Measurements from ENCODE around the gene SOWAHD.
"Not testable (repeated sequence)": the region's sequence is repeated elsewhere in the genome, so short reads cannot be mapped to it uniquely, and the experiment has no call there.

Gene SOWAHD

GRCh38 chrX:119753001-119753400, 5.4 kb upstream of the SOWAHD start:
- no peak overlapping the region for H3K4me3 ChIP-seq (ENCODE audit: low read length)
- TF ChIP-seq ZNF274 (IDR thresholded peaks at IDR 0.05; ENCODE audit: low read depth, low read length) = no peak

- H3K4me3 ChIP-seq (ENCODE audit: low read length) = no peak overlapping the region
Observed at GRCh38 chrX:119753639-119754257, 4.6 kb upstream of the SOWAHD start.

GRCh38 chrX:119755981-119756533, 2.3 kb upstream of the SOWAHD start:
- no peak for TF ChIP-seq ZNF274 (IDR thresholded peaks at IDR 0.05; ENCODE audit: low read depth, low read length)
- peak overlapping the region; percentile 14; the same call in 1 of the 2 replicates for H3K4me3 ChIP-seq (ENCODE audit: low read length)

More at GRCh38 chrX:119753639-119754257, 4.6 kb upstream of the SOWAHD start:
- TF ChIP-seq ZNF274 (IDR thresholded peaks at IDR 0.05; ENCODE audit: low read depth, low read length) = no peak

- H3K4me3 ChIP-seq (ENCODE audit: low read length) = no peak overlapping the region; the same call in 1 of the 2 replicates
- no peak for TF ChIP-seq ZNF274 (IDR thresholded peaks at IDR 0.05; ENCODE audit: low read depth, low read length)
Observed at GRCh38 chrX:119756926-119757635, 1.3 kb upstream of the SOWAHD start.

- no peak for TF ChIP-seq ZNF274 (IDR thresholded peaks at IDR 0.05; ENCODE audit: low read depth, low read length)
- H3K4me3 ChIP-seq (ENCODE audit: low read length) = no peak overlapping the region; the same call in 1 of the 2 replicates
Observed at GRCh38 chrX:119757646-119757978, 776 bp upstream of the SOWAHD start.

- peak overlapping the region; percentile 53; the same call in 1 of the 2 replicates for H3K4me3 ChIP-seq (ENCODE audit: low read length)
- TF ChIP-seq ZNF274 (IDR thresholded peaks at IDR 0.05; ENCODE audit: low read depth, low read length) = no peak
Observed at GRCh38 chrX:119758731-119759247, 401 bp downstream of the SOWAHD start.

GRCh38 chrX:119759248-119759766, 919 bp downstream of the SOWAHD start:
- H3K4me3 ChIP-seq (ENCODE audit: low read length) = peak overlapping the region; percentile 53; the same call in 1 of the 2 replicates

GRCh38 chrX:119760026-119760877, 1.9 kb downstream of the SOWAHD start:
- H3K4me3 ChIP-seq (ENCODE audit: low read length) = no peak overlapping the region; the same call in 1 of the 2 replicates
- TF ChIP-seq ZNF274 (IDR thresholded peaks at IDR 0.05; ENCODE audit: low read depth, low read length) = no peak

More at GRCh38 chrX:119759248-119759766, 919 bp downstream of the SOWAHD start:
- no peak for TF ChIP-seq ZNF274 (IDR thresholded peaks at IDR 0.05; ENCODE audit: low read depth, low read length)

- H3K4me3 ChIP-seq (ENCODE audit: low read length) = no peak overlapping the region
Observed at GRCh38 chrX:119762718-119763117, 4.3 kb downstream of the SOWAHD start.

GRCh38 chrX:119763181-119763580, 4.8 kb downstream of the SOWAHD start:
- TF ChIP-seq ZNF274 (IDR thresholded peaks at IDR 0.05; ENCODE audit: low read depth, low read length) = no peak
- no peak overlapping the region for H3K4me3 ChIP-seq (ENCODE audit: low read length)

More at GRCh38 chrX:119762718-119763117, 4.3 kb downstream of the SOWAHD start:
- TF ChIP-seq ZNF274 (IDR thresholded peaks at IDR 0.05; ENCODE audit: low read depth, low read length) = no peak

- H3K4me3 ChIP-seq (ENCODE audit: low read length) = no peak overlapping the region
- TF ChIP-seq ZNF274 (IDR thresholded peaks at IDR 0.05; ENCODE audit: low read depth, low read length) = no peak
Observed at GRCh38 chrX:119763836-119764387, 5.5 kb downstream of the SOWAHD start.

- not testable (repeated sequence) for H3K4me3 ChIP-seq (ENCODE audit: low read length)
Observed at GRCh38 chrX:119768436-119768835, 10.0 kb downstream of the SOWAHD start.

- H3K4me3 ChIP-seq (ENCODE audit: low read length) = not testable (repeated sequence)
Observed at GRCh38 chrX:119769388-119769787, 11.0 kb downstream of the SOWAHD start.

All from GM08714 (cell line).